Measurements from ENCODE around the gene SLC29A1.

The SLC29A1 gene

DNA sequence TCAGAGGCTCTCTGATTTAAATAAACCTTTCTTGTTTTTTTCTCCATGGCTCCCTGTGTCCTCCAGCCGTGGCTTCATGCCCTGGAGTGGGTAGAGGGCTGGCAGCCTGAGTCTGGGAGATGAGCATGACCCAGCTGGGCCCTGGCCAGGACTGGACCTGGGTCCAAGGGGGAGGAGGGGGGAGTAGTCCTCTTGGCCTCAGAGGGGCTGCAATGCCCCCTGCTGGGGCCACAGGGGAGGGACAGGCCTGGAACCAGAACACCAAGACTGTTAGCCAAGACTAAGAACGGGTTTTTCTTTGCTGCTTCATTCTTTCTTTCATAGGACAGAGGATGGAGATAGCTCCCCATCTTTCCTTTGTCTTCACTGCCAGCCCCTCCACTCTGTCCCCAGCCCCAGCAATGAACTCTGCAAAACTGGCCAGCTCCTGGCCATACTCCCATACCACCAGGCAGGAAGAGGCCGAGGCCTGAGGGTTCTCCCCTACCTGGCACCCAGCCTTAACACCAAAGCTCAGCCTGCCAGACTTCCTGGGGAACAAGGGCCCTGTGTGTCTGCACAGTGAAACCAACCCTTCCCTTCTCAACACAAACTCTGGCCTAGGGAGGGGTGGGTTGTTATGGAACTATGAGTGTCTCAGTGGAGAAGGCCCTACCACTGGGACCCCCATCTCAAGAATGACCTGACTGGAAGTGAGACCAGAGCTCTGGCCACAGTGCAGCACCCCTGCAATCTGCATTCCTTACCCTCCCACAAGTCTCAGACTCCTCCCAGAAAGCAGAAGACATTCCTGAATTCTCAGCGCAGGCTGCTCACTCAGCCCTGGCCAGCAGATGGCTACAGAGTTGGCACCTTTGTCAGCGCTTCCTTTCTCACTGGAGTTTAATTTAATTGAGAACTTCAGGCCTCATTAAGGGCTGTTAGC, 11.0 kb downstream of the SLC29A1 start:
- H3K4me3 ChIP-seq (ENCODE audit: low read depth, low read length), result no peak overlapping the region
- peak; percentile 49 for DNase-seq (ENCODE audit: low read depth)
- peak; percentile 78 for TF ChIP-seq CTCF (IDR thresholded peaks at IDR 0.05; ENCODE audit: insufficient read depth, low read depth, low read length, missing control alignments)

DNA sequence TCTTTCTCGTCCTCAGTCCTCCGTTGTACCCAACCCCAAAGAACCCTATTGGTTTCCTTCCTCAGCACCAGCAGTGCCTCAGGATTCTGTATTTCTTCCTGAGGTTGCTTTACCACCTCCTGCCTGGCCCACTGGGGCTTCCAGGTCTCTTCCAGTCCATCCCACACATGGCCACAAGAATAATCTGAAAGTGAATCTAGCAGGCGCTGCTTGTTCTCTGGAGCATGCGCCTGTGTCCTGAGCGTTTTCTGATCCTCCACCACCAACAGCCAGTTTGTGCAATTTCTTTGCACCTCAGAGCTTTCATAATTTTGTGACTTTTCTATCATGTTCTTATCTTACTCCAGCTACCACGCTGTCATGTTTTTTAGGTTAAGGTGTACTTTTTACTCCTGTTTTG, 11.9 kb downstream of the SLC29A1 start:
- TF ChIP-seq CTCF (IDR thresholded peaks at IDR 0.05; ENCODE audit: insufficient read depth, low read depth, low read length, missing control alignments), result no peak
- no peak overlapping the region for H3K4me3 ChIP-seq (ENCODE audit: low read depth, low read length)
- no peak for DNase-seq (ENCODE audit: low read depth)

GRCh38 chr6:44235891-44236516, 12.6 kb downstream of the SLC29A1 start:
- H3K4me3 ChIP-seq (ENCODE audit: low read depth, low read length), result no peak overlapping the region
- DNase-seq (ENCODE audit: low read depth), result no peak
- TF ChIP-seq CTCF (IDR thresholded peaks at IDR 0.05; ENCODE audit: insufficient read depth, low read depth, low read length, missing control alignments), result no peak

GRCh38 chr6:44237021-44237812, 13.8 kb downstream of the SLC29A1 start:
- no peak for TF ChIP-seq CTCF (IDR thresholded peaks at IDR 0.05; ENCODE audit: insufficient read depth, low read depth, low read length, missing control alignments)
- peak; percentile 74 for DNase-seq (ENCODE audit: low read depth)

DNA sequence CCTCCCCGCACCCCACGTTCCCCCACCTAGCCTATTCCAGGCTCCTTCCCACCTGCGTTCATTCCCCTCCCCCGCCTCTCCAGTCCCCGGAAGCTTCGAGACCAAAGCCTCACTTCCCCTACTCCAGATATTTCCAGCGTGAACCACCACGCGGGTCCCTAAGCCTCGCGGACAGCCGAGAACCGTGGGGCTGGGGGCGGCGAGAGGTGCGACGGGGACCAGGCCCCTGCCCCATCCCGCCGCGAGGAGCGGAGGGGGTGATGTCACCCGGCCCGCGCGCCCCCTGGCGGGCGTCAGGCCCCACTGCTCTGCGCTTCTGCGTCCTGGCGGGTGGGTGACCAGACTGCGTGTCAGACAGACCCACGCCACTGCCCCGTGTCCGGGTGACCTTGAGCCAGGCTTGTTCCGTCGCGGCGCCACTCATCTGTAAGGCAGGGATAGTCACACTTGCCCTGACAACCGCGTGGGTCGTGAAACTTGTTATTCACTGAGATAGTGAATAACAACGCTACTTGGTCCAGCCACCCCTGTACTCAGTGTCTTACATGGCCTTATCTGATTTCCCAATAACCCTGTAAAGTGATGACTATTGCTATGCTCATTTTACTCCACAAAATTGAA, 14.5 kb downstream of the SLC29A1 start:
- H3K4me3 ChIP-seq (ENCODE audit: low read depth, low read length), result peak overlapping the region; percentile 71
- peak; percentile 80 for DNase-seq (ENCODE audit: low read depth)
- peak; percentile 94 for TF ChIP-seq CTCF (IDR thresholded peaks at IDR 0.05; ENCODE audit: insufficient read depth, low read depth, low read length, missing control alignments)

More at GRCh38 chr6:44237021-44237812, 13.8 kb downstream of the SLC29A1 start:
- peak overlapping the region; percentile 71 for H3K4me3 ChIP-seq (ENCODE audit: low read depth, low read length)

DNA sequence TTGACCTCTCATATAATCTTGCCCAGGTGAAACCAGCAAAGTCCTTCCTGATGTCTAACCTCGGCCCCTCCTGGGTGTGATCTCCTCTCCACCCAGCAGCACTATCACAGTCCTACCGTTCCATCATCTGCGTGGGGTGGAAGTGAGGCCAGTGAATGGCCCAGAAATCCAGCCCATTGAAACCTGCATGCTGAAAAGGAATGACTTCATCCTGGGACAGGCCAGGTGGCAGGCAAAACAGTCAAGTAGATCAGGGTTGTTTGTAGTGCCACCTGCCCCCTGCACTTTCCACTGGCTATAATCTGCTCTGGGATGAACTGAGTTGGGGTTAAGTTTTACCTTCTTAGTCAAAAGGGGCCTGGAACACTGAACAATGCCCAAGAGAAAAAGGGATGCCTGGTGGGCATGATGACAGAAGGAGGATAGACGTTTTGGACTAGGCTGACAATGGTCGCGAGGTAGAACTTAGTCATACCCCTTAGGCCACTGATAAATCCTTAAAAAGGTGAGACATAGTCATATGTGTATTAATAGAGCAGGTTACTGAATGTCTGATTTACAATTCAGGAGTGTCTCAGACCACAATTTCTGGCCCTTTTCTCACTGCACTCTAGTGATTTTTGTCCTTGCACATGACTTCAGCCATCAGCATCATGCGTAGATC, 15.4 kb downstream of the SLC29A1 start:
- no peak for TF ChIP-seq CTCF (IDR thresholded peaks at IDR 0.05; ENCODE audit: insufficient read depth, low read depth, low read length, missing control alignments)
- no peak overlapping the region for H3K4me3 ChIP-seq (ENCODE audit: low read depth, low read length)
- DNase-seq (ENCODE audit: low read depth), result no peak
